T-helper 9 cell (primary cell): ENCODE data around the gene NEK8.
"Not testable (repeated sequence)": the region's sequence is repeated elsewhere in the genome, so short reads cannot be mapped to it uniquely, and the experiment has no call there.

Source experiments
- DNase-seq: peaks from one replicate; pipeline ENCODE4 v3.0.0-alpha.2; 2020

The NEK8 gene

DNA sequence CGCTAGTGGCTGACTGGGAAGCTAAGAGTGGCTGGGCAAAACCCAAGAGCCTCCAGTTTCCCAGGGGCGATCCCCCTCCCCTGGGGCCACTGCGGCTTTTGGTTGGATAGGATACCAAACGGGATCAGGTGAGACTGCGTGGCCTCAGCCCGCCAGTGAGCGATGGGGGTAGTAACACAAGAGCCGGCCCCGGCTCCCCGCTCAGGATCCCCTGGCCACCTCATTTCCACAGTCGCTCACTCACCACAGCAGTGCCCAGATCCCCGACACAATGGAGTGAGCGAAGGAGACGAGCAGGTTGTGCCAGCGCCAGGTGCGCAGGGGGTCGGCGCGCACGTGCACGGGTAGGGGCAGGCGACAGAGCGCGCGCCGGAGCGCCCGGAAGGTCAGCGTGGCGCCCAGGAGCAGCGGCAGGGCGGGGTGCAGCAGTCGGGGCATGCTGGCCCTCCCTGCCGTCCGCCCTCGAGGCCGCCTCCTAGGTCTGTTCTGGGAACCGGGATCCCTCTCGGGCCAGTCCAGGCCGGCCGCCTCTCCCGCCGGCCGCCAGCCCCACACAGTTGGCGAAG is 2.8 kb upstream of the NEK8 start:
- DNase-seq = no peak

DNA sequence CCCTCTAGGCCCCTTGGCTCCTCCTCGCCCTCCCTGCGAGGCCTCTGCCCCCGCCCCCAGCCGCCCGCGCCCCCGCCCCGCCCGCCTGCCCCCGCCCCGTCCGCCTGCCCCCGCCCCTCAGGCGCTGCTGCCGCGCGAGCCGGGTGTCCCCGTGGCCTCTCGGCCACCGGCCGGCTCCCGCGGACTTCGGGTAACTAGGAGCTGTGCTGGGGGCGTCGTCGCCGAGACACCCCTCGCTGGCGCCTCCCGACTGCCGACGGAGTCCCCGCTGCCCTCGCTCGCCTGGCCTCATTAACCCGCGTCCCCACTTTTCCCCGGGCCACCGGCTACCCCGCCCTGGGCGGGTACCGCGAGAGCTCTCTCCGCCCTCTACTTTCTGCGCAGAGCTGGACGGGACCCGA is 2.4 kb upstream of the NEK8 start, which contains the start of gene TLCD1:
TSS of gene TLCD1 (minus strand) at position 8 of the 401 bp plus-strand sequence. CDS start 136 bp downstream, outside the sequence.
- DNase-seq = peak; percentile 59

DNA sequence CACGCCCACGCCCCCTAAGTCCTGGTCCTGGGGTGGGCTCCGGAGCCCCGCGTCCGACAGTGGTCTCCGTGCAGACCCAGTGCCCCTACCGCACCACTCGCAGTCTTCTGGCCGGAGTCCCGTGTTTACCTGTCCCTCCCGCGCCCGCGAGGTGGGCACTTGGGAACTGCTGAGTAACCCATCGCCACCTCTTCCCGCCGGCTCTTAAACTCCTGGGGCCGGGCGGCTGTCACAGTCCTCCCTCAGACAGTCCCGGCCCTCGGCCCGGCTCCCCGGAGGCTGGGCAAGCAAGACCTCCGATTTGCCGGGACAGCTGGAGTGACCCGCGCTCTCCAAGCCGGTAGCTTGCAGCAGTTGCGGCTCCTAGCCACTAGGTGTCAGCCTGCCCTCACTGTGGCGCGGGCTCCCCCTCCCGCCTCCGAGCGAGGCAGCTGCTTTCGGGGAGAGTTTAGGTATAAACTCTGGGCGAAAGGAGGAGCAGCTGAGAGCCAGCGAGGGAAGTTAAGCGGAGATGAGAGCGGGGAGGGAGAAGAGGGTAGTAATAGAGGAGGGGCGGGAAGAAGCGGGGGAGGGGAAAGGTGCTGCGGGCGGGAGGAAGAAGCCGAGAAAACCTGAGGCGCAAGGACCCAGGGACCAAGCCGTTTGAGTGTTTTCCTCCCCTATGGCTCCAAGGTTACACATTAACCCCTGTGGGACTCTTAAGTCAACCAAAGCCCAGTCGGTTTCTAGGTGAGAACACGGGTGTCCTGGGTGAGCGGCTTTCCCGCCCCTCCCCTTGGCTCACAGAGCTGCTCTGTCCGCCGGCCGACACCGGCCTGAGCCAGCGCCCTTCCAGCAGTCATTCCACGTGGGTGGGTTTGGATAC is 1.7 kb upstream of the NEK8 start:
- peak; percentile 88 for DNase-seq

DNA sequence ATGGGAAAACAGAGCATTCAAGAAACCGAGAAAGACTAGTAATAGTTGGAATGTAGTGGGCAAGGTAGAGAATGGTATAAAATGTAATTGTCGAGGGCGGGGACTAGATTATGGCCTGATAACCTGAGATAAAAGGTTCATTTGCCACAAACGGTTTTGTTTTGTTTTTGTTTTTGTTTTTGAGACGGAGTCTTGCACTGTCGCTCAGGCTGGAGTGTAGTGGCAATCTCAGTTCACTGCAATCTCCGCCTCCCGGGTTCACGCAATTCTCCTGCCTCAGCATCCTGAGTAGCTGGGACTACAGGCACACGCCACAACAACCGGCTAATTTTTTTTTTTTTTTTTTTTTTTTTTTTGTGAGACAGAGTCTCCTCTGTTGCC is 1.4 kb downstream of the NEK8 start:
- DNase-seq = no peak

DNA sequence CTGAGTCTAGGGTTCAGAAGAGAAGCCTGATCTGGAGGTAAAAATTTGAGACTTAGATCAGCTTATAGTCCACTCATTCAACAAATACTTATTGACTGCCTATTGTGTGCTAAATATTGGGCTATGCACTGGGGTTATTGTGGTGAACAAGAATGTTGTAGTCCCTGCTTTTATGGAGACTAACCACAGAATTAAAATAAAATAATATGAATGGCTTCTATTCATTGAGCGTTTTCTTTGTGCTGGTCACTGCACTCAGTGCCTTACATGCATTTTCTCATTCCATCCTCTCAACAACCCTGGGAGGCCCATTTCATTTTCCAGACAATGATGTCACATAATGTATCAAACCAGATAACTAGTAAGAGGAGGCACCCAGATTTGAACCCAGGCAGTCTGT is 4.8 kb downstream of the NEK8 start:
- DNase-seq = no peak

DNA sequence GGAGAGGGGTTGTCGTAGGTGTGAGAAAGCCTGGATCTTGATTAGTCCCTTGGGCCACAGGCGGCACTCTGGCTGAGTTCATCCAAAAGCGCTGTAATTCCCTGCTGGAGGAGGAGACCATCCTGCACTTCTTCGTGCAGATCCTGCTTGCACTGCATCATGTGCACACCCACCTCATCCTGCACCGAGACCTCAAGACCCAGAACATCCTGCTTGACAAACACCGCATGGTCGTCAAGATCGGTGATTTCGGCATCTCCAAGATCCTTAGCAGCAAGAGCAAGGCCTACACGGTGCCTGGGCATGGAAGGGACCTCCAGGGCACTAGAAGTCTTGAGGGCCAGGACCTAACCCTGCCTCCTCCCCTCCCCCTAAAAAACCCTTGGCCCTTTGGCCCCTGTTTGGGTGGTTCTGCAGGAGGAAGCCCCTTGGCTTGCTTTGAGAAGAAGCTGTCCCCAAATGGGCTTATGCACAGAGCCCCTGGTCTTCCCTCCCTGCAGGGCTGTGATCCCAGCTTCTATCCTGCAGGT is 6.2 kb downstream of the NEK8 start:
- no peak for DNase-seq

DNA sequence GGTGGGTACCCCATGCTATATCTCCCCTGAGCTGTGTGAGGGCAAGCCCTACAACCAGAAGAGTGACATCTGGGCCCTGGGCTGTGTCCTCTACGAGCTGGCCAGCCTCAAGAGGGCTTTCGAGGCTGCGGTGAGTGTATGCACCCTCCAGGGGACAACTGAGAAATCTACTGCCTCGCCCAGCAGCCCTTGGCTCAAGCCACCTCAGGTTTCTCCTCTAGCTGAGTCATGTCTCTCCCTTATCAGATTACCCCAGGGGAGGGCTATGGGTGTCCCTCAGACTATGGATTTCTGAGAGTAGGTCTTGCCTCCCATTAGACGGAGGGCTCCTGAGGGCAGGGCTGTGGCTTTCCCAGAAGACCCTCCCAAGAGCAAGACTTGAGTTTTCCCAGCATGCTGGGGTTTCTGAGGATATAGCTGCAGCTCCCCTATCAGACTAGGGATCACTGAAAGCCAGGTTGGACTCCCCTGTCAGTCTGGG is 6.7 kb downstream of the NEK8 start:
- DNase-seq = no peak

DNA sequence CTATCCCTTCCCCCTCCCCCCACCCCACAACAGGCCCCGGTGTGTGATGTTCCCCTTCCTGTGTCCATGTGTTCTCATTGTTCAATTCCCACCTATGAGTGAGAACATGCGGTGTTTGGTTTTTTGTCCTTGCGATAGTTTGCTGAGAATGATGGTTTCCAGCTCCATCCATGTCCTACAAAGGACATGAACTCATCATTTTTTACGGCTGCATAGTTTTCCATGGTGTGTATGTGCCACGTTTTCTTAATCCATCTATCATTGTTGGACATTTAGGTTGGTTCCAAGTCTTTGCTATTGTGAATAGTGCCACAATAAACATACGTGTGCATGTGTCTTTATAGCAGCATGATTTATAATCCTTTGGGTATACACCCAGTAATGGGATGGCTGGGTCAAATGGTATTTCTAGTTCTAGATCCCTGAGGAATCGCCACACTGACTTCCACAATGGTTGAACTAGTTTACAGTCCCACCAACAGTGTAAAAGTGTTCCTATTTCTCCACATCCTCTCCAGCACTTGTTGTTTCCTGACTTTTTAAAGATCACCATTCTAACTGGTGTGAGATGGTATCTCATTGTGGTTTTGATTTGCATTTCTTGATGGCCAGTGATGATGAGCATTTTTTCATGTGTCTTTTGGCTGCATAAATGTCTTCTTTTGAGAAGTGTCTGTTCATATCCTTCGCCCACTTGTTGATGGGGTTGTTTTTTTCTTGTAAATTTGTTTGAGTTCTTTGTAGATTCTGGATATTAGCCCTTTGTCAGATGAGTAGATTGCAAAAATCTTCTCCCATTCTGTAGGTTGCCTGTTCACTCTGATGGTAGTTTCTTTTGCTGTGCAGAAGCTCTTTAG is 7.6 kb downstream of the NEK8 start:
- DNase-seq = not testable (repeated sequence)

DNA sequence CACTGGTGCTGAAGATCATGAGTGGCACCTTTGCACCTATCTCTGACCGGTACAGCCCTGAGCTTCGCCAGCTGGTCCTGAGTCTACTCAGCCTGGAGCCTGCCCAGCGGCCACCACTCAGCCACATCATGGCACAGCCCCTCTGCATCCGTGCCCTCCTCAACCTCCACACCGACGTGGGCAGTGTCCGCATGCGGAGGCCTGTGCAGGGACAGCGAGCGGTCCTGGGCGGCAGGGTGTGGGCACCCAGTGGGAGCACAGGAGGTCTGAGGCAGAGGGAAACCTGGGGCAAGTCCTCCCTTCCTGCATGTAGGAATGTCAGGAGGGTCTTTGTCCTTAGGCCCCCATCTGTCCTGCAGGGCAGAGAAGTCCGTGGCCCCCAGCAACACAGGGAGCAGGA is 8.7 kb downstream of the NEK8 start:
- no peak for DNase-seq

DNA sequence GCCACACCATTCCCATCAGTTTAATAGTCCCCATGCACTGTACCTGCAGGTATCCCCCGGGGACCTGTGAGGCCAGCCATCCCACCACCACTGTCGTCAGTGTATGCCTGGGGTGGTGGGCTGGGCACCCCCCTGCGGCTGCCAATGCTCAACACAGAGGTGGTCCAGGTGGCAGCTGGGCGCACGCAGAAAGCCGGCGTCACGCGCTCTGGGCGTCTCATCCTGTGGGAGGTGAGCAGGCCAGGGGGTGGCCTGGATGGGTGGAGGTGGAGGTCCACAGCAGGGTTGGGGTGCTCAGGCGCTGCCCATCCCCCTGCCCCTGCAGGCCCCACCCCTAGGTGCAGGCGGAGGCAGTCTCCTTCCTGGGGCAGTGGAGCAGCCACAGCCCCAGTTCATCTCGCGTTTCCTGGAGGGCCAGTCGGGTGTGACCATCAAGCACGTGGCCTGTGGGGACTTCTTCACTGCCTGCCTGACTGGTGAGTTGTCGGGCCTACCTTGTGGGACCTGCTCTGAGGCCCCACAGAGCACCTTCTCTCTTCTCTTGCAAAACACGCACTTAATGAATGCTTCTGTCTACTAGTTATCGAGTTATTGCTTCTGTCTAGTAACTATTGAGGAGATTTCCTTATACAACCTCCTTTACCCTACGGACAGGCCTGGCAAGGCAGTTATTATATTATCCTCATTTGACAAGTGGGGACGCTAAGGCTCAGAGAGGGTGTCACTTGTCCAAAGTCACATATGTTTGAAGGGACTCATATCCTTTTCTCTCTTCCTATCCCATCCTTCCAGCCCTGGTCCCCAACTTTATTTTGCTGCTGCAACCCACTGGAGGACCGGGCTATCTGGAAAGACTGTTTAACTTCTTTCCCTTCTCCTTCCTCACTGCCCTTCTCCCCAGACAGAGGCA is 9.4 kb downstream of the NEK8 start:
- no peak for DNase-seq

DNA sequence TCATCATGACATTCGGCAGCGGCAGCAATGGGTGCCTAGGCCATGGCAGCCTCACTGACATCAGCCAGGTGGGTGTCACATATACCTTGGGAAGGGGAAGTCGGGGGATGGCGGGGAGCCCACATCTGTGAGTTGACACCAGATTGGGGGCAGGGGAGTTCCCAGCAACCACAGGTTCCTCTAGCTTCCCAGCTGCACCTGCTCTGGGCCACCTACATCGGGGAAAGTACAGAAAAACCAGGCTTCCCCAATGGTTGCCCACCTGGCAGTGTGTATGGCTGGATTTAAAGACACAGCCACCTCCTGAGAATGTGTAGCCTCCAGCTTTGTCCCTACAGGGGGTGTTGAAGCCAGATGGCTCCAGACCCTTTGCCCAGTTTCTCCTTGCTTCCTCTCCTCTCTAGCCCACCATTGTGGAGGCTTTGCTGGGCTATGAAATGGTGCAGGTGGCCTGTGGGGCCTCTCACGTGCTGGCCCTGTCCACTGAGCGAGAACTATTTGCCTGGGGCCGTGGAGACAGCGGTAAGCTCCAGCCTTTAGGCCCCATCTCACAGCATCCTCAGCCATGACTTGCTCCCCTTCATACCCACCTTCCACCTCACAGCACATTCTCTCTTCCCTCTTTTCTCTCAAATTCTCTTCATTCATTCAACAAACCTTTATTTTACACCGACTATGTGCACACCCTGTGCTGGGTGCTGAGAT is 10.2 kb downstream of the NEK8 start:
- no peak for DNase-seq

DNA sequence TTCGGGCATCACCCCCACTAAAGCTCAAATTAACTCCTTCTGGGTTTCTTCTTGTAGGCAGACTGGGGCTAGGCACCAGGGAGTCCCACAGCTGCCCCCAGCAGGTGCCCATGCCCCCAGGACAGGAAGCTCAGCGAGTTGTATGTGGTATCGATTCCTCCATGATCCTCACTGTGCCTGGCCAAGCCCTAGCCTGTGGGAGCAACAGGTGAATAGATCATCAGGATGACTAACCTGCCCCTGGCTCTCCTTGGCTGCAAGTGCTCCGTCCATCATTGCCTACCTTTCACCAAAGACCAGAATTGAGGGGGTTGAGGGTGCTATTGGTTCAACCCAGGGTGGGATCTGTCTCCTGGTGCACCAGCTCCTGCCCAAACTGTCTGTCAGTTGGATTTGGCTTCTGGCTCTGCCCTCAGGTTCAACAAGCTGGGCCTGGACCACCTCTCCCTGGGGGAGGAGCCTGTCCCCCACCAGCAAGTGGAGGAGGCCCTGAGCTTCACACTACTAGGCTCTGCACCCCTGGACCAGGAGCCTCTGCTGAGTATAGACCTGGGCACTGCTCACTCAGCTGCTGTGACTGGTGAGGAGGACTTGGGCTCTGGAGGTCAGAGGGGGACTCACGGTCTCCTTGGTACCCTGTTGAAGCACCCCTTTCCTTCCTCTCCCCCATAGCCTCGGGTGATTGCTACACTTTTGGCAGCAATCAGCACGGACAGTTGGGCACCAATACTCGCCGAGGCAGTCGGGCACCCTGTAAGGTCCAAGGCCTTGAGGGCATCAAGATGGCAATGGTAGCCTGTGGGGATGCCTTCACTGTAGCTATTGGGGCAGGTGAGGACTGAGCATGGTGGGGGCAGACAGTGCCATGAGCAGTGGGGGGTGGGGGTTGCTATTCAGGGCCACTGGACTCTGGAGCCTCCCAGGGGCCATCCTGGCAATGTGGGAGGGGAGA is 12.1 kb downstream of the NEK8 start:
- DNase-seq = no peak

DNA sequence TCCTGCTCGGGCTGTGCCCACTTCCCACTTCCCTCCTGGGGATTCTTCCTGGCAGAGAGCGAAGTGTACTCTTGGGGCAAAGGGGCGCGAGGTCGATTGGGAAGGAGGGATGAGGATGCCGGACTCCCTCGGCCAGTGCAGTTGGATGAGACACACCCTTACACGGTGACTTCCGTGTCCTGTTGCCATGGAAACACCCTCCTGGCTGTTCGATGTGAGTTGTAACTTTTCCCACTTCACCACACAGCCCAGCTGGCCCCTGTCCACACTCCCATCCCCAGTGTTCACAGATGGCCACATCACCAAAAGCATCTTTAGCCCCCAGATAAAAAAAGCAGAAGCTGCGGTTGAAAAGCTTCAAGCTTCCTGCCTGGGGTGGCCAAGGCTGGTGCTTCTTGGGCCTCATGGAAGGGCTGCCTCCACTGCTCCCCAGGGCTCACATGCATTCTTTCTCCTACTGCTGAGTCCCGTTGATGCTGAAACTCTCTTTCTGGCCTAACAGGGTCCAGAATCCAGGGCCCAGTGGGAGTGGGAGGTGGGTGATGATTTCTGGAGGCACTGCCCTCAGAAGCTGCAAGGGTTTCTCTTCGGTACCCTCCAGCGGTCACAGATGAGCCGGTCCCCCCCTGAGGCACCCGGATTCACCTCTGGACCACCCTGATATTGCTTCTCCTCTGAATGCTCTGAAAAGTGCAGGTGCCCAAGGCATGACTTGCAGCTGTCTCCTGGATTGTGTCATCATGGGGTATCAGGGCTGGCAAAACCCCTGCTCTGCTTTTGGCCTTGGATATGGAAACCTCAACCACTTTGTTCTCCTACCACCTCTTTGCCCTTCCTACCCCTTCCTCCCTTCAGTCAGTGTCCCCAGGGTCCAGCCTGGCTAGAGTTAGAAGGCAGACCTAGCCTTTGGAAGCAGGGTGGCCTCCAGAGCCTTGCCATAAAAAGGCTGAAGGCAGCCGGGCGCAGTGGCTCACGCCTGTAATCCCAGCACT is 13.1 kb downstream of the NEK8 start:
- no peak for DNase-seq

DNA sequence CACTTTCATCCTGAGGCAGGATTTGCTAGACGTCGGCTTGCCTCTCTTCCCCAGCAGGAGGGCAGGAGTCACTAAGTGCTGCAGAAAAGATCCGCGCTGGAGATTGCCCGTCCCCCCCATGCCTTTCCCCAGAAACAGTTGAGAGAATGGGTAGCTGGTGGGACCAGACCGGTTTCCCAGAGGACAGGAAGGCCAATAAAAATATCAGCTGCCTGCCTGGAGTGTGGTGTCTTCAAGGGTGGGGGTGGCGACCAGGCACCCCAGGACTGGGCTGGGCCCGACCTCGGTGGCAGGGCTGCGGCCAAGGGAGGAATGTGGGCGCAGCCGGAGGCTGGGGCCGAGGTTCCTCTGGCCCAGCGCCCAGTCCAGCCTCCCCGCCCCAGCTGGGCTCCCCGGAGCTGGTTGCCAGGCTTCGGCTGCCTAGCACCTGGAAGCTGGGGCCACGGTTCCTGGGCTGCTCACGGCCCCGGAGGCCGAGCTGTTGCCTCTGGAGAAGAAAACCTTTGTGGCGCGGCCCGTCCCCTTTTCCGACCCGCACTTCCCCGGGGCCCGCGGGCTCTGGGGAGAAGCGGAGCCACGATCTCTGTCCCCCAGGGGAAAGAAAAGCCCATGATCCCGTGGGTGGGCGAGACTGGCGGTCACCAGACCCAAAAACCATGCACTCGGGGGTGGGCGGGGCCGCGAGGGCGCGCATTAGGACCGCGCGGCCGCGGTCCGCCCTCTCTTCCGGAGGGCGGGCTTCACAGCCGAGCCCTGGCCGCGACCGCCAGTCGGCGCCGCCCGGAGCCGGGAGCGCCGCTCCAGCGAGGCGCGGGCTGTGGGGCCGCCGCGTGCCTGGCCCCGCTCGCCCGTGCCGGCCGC is 14.9 kb downstream of the NEK8 start, which contains the start of gene TRAF4:
TSS of gene TRAF4 (plus strand) at position 769 of the 861 bp plus-strand sequence. CDS start 102 bp downstream, outside the sequence.
- peak; percentile 69 for DNase-seq

DNA sequence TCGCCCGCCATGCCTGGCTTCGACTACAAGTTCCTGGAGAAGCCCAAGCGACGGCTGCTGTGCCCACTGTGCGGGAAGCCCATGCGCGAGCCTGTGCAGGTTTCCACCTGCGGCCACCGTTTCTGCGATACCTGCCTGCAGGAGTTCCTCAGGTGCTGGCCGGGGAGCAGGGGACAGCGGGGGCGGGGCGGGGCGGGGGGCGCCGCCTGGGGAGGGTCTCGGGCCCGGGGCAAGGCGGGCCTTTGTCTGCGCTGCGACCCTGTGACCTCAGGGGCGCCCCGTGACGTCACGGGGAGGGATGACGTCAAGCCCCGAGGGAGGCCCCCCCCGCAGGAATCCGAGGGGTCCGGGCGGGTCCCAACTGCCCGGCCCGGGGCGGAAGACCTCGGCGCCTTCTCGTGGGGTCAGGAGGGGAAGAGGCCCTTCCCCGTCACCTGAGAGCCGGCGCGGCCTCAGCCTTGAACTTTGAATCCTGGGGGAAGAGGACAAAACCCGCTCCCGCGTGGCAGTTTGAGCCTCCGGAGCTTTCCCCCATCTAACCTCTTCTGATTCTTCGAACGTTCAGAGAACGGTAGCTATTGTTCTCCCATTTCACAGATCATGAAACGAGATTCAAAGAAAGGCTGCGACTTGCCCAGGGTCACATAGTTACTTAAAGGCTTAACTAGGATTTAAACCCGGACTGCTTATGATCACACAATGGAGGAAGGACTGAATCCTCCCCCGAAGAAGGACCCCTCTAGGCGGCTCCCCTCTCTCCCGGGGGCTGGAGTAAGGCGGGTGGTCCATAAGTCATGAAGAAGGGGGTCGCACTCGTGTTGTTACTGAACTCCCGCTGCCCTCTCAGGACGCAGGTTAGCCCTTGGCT is 15.8 kb downstream of the NEK8 start:
- DNase-seq = peak; percentile 66

DNA sequence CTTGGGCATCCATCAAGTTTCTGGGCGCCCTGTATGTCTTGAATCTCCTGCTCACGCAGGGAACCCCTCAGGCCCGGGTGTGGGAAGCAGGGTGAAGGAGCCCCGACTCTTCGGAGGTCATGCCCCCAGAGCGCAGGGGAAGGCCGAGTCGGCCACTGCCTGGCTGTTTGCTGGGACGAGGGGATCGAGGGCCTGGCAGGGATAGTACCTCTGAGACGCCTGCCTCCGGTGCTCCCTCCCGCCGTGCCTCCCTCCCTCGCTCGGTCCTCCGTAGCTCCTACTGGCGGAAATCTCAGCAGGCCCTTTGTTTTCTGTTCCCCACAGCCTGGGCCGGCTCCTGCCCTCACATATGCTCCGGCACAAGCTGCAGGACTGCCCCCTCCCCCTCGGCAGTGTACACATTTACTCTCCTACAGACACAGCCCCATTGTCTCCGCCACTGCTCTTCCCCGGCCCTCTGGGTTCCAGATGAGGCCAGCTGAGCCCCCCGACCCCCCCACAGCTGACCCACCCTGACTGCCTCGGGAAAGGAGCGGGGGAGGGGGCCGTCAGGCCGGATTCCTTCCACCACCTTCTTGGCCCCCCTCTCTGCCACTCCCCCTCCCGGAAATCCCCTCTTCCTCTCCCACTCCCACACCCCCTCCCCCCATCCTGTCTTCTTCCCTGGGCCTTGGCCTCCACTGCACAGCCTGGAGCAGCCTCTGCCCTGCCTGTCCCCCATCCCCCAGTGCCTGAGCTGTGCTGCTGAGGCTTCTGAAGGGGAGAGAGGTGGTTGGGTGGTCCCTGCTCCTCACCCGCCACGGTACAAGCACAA is 16.6 kb downstream of the NEK8 start:
- DNase-seq = peak; percentile 25
